HEK293 (cell line): ENCODE results near the gene MPV17.
A peak's percentile ranks its signal among the peaks of the same experiment; 100 is the strongest.

Experiments
- CTCF ChIA-PET: fragments of 350-600 bp; formaldehyde crosslinking; extraction: SDS; loops from one replicate; lab custom pipeline; 2021; ENCODE audit warnings: antibody characterized with exemption; lab: Yijun Ruan, JAX
- POLR2A ChIA-PET: fragments of 300-600 bp; formaldehyde crosslinking; extraction: SDS; loops from one replicate; lab custom pipeline; 2020; ENCODE audit warnings: antibody characterized with exemption, inconsistent platforms; lab: Yijun Ruan, JAX
- H3K27ac ChIP-seq: fragments of 200-500 bp; sonication (Bioruptor generic); 2 replicates; pipeline ENCODE4 v1.5.1; 2014; ENCODE audit warnings: low read depth, low read length, control low read depth, inconsistent platforms; ENCODE audit errors: extremely low read depth
- H3K36me3 ChIP-seq, 2 experiments: fragments of 200-500 bp in 1 of 2; sonication (Bioruptor generic) in 1 of 2; 1 replicate in 1 of 2; 2 replicates in 1 of 2; pipeline ENCODE4 v1.5.1; 2014 to 2017; ENCODE audit warnings: inconsistent platforms in 2 of 2, low read length in 2 of 2; ENCODE audit not compliant: control insufficient read depth in 2 of 2, insufficient read depth in 1 of 2
- H3K4me1 ChIP-seq: fragments of 200-500 bp; sonication (Bioruptor generic); 2 replicates; pipeline ENCODE4 v1.5.1; 2014; ENCODE audit warnings: mild to moderate bottlenecking, low read length, inconsistent platforms; ENCODE audit not compliant: control insufficient read depth, insufficient read depth
- H3K4me3 ChIP-seq: 2 replicates; pipeline ENCODE4 v1.5.1; 2011; ENCODE audit warnings: low read depth, mild to moderate bottlenecking, control low read depth, low read length, moderate library complexity
- H3K9me3 ChIP-seq: fragments of 200-500 bp; sonication (Bioruptor generic); 2 replicates; pipeline ENCODE4 v1.5.1; 2014; ENCODE audit warnings: low read depth, low read length, inconsistent platforms; ENCODE audit not compliant: control insufficient read depth, insufficient read depth
- BCL11A ChIP-seq: fragments of 450-650 bp; formaldehyde crosslinking; IDR thresholded peaks from 2 replicates; pipeline ENCODE4 v1.5.1; 2016; ENCODE audit warnings: low read depth, missing biosample characterization, missing genetic modification characterization
- EGR2 ChIP-seq: fragments of 450-650 bp; formaldehyde crosslinking; IDR thresholded peaks from 2 replicates; pipeline ENCODE4 v1.5.1; 2016; ENCODE audit warnings: low read depth, missing biosample characterization, missing genetic modification characterization
- FEZF1 ChIP-seq: fragments of 450-650 bp; formaldehyde crosslinking; IDR thresholded peaks from 2 replicates; pipeline ENCODE4 v1.5.1; 2016; ENCODE audit warnings: missing biosample characterization, missing genetic modification characterization
- HOXA7 ChIP-seq: sonication (generic); formaldehyde crosslinking; IDR thresholded peaks from 2 replicates; pipeline ENCODE4 v1.8.1; 2022; ENCODE audit warnings: missing genetic modification reagents, borderline replicate concordance
- KLF16 ChIP-seq: fragments of 450-650 bp; formaldehyde crosslinking; IDR thresholded peaks from 2 replicates; pipeline ENCODE4 v1.5.1; 2017; ENCODE audit warnings: missing biosample characterization, missing genetic modification characterization
- KLF7 ChIP-seq: fragments of 450-650 bp; formaldehyde crosslinking; IDR thresholded peaks from 2 replicates; pipeline ENCODE4 v1.5.1; 2016; ENCODE audit warnings: missing biosample characterization, missing genetic modification characterization, borderline replicate concordance
- PRDM6 ChIP-seq: fragments of 450-650 bp; formaldehyde crosslinking; IDR thresholded peaks from 2 replicates; pipeline ENCODE4 v1.5.1; 2017; ENCODE audit warnings: missing biosample characterization, missing genetic modification characterization
- SCRT1 ChIP-seq: fragments of 450-650 bp; formaldehyde crosslinking; IDR thresholded peaks from 2 replicates; pipeline ENCODE4 v1.5.1; 2016; ENCODE audit warnings: missing biosample characterization, missing genetic modification characterization, borderline replicate concordance
- YY1 ChIP-seq: fragments of 450-650 bp; formaldehyde crosslinking; IDR thresholded peaks from 2 replicates; pipeline ENCODE4 v1.5.1; 2018; ENCODE audit warnings: missing biosample characterization, missing genetic modification characterization
- ZBTB20 ChIP-seq: fragments of 450-650 bp; formaldehyde crosslinking; IDR thresholded peaks from 2 replicates; pipeline ENCODE4 v1.5.1; 2016; ENCODE audit warnings: missing biosample characterization, missing genetic modification characterization
- ZFP3 ChIP-seq: fragments of 450-650 bp; formaldehyde crosslinking; IDR thresholded peaks from 2 replicates; pipeline ENCODE4 v1.5.1; 2016; ENCODE audit warnings: low read depth, missing biosample characterization, missing genetic modification characterization
- ZNF169 ChIP-seq: fragments of 450-650 bp; formaldehyde crosslinking; IDR thresholded peaks from 2 replicates; pipeline ENCODE4 v1.5.1; 2016; ENCODE audit warnings: missing biosample characterization, missing genetic modification characterization
- ZNF302 ChIP-seq: fragments of 450-650 bp; formaldehyde crosslinking; IDR thresholded peaks from 2 replicates; pipeline ENCODE4 v1.5.1; 2016; ENCODE audit warnings: missing biosample characterization, missing genetic modification characterization, low read depth
- ZNF391 ChIP-seq: fragments of 450-650 bp; formaldehyde crosslinking; IDR thresholded peaks from 2 replicates; pipeline ENCODE4 v1.5.1; 2016; ENCODE audit warnings: low read depth, missing biosample characterization, missing genetic modification characterization, borderline replicate concordance
- ZNF501 ChIP-seq: fragments of 450-650 bp; formaldehyde crosslinking; IDR thresholded peaks from 2 replicates; pipeline ENCODE4 v1.5.1; 2016; ENCODE audit warnings: missing biosample characterization, missing genetic modification characterization
- ZNF610 ChIP-seq: fragments of 450-650 bp; formaldehyde crosslinking; IDR thresholded peaks from 2 replicates; pipeline ENCODE4 v1.5.1; 2016; ENCODE audit warnings: missing biosample characterization, missing genetic modification characterization, borderline replicate concordance
- ZNF621 ChIP-seq: fragments of 450-650 bp; formaldehyde crosslinking; IDR thresholded peaks from 2 replicates; pipeline ENCODE4 v1.5.1; 2017; ENCODE audit warnings: missing biosample characterization, missing genetic modification characterization
- ZNF654 ChIP-seq: fragments of 450-650 bp; formaldehyde crosslinking; IDR thresholded peaks from 2 replicates; pipeline ENCODE4 v1.5.1; 2016; ENCODE audit warnings: low read depth, missing biosample characterization, missing genetic modification characterization
- ZNF768 ChIP-seq: fragments of 450-650 bp; formaldehyde crosslinking; IDR thresholded peaks from 2 replicates; pipeline ENCODE4 v1.5.1; 2018; ENCODE audit warnings: missing biosample characterization, mild to moderate bottlenecking, missing genetic modification characterization
- ZNF777 ChIP-seq: fragments of 450-650 bp; formaldehyde crosslinking; IDR thresholded peaks from 2 replicates; pipeline ENCODE4 v1.5.1; 2017; ENCODE audit warnings: missing biosample characterization, missing genetic modification characterization, borderline replicate concordance
- ZSCAN18 ChIP-seq: fragments of 450-650 bp; formaldehyde crosslinking; IDR thresholded peaks from 2 replicates; pipeline ENCODE4 v1.5.1; 2016; ENCODE audit warnings: missing biosample characterization, missing genetic modification characterization
- ZSCAN23 ChIP-seq: fragments of 450-650 bp; formaldehyde crosslinking; IDR thresholded peaks from 2 replicates; pipeline ENCODE4 v1.5.1; 2016; ENCODE audit warnings: missing biosample characterization, missing genetic modification characterization

MPV17 gene

GRCh38 chr2:27363933-27364332 lies 41.0 kb upstream of the MPV17 start:
- CTCF ChIA-PET, result interaction anchor here (0.7 kb wide), 1 partner anchor 11 kb away, joined by 3 read pairs; no protein-coding TSS in a partner anchor
- H3K4me1 ChIP-seq, result no peaks in the 10 kb centered on the region
- H3K27ac ChIP-seq, result no peak overlapping the region
- peaks cover 29 to 59% of the 10 kb centered on the region in 2 experiments for H3K36me3 ChIP-seq
- no peak overlapping the region for H3K4me3 ChIP-seq
- H3K9me3 ChIP-seq, result no peaks in the 10 kb centered on the region
- TF ChIP-seq EGR2 (tag by site-specific recombination), result no peak
- no peak for TF ChIP-seq ZNF777 (tag by site-specific recombination)
- TF ChIP-seq ZFP3 (tag by site-specific recombination), result no peak
- TF ChIP-seq ZNF768 (tag by site-specific recombination), result no peak
- no peak for TF ChIP-seq KLF7 (tag by site-specific recombination)
- TF ChIP-seq ZNF654 (tag by site-specific recombination), result no peak
- TF ChIP-seq, all 188 proteins: peak for 0
- POLR2A ChIA-PET, result interaction anchor here (1.1 kb wide), 1 partner anchor 313 kb away, joined by 3 read pairs; the partner anchor contains the start of gene AGBL5

GRCh38 chr2:27362678-27363420 lies 40.0 kb upstream of the MPV17 start:
- ChIA-PET POLR2A (interaction anchor here (1.2 kb wide), 1 partner anchor 43 kb away, joined by 3 read pairs; no protein-coding TSS in a partner anchor), CTCF (no interaction called here)
- H3K4me3 ChIP-seq, result no peak overlapping the region
- no peak overlapping the region for H3K27ac ChIP-seq
- TF ChIP-seq ZNF302 (tag by site-specific recombination) (no peak), PRDM6 (tag by site-specific recombination) (no peak), ZBTB20 (no peak), BCL11A (no peak), ZSCAN18 (tag by site-specific recombination) (no peak)
- TF ChIP-seq, all 188 proteins: peak for 0
- Histone ChIP-seq H3K9me3 (no peaks in the 10 kb centered on the region), H3K4me1 (0 out of 2 replicates have a peak, but pooled peaks cover under 1% of the 10 kb centered on the region), H3K36me3 (peaks cover 29 to 55% of the 10 kb centered on the region in 2 experiments)

GRCh38 chr2:27356382-27357181 lies 33.7 kb upstream of the MPV17 start, which contains the start of gene GTF3C2:
Gene GTF3C2, minus strand, starts transcription at chr2:27356764. Its CDS starts 13,210 bp downstream, at chr2:27343554.
- Histone ChIP-seq H3K4me1 (peaks cover 6% of the 10 kb centered on the region), H3K27ac (peak within 1 kb of the TSS; percentile 98), H3K4me3 (peak within 1 kb of the TSS; percentile 99), H3K9me3 (no peaks in the 10 kb centered on the region), H3K36me3 (peaks cover 0 to 7% of the 10 kb centered on the region in 2 experiments; a peak in 2 of 3 replicates)
- POLR2A ChIA-PET, result interaction anchor here (0.5 to 2.1 kb wide), 19 partner anchors 8 to 307 kb away, joined by 3 to 22 read pairs (median 4); partner anchors contain the start of genes AGBL5, EIF2B4, MPV17 and NRBP1
- CTCF ChIA-PET, result interaction anchor here (1.2 kb wide), 1 partner anchor 9 kb away, joined by 3 read pairs; no protein-coding TSS in a partner anchor
- TF ChIP-seq ZNF391 (tag by site-specific recombination) (no peak), YY1 (tag by site-specific recombination) (peak; percentile 76; the same call in 1 of the 2 replicates), ZNF621 (tag by site-specific recombination) (no peak), ZNF501 (tag by site-specific recombination) (peak; percentile 64), HOXA7 (CRISPR knock-in tag) (no peak), ZNF610 (no peak), PRDM6 (tag by site-specific recombination) (no peak), KLF16 (no peak; the same call in 1 of the 2 replicates), ZNF169 (tag by site-specific recombination) (no peak), SCRT1 (tag by site-specific recombination) (no peak), ZSCAN23 (tag by site-specific recombination) (no peak), FEZF1 (tag by site-specific recombination) (no peak)
